Neural progenitor cell (in vitro differentiated cells): Measurements from ENCODE around the gene TMX2.

Experiments used
- CTCF ChIP-seq: fragments of 200-600 bp; sonication (generic); IDR thresholded peaks from 2 replicates; pipeline ENCODE4 v1.5.1; 2017; ENCODE audit warnings: antibody characterized with exemption, mild to moderate bottlenecking
- EZH2 ChIP-seq: fragments of 200-600 bp; sonication (generic); IDR thresholded peaks from 2 replicates; pipeline ENCODE4 v1.6.1; 2017; ENCODE audit warnings: antibody characterized with exemption, mild to moderate bottlenecking, moderate library complexity
- EZH2phosphoT487 ChIP-seq: fragments of 200-600 bp; sonication (generic); IDR thresholded peaks from 2 replicates; pipeline ENCODE4 v1.6.1; 2017; ENCODE audit warnings: antibody characterized with exemption

DNA sequence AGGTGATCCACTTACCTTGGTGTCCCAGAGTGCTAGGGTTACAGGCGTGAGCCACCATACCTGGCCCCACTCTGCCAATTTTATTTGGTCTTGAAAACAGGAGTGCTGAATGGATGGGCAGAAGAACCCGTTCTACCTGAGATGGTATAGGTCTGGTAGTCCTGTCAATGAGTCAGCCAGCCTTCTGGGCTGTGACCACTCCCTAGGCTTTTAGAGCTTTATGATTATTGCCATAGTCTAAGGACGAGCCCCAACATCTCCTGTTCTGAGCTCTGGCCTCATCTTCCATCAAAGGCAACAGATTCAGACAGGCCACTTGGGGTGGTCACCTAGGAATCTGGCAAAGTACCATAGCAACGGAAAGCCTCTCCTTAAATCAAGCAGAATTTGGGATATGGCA, 33.0 kb upstream of the TMX2 start:
- TF ChIP-seq CTCF, result no peak
- no peak for TF ChIP-seq EZH2
- TF ChIP-seq EZH2phosphoT487, result no peak
